ENCODE results near the gene ARHGEF35.
"Not testable (repeated sequence)": the region's sequence is repeated elsewhere in the genome, so short reads cannot be mapped to it uniquely, and the experiment has no call there.

DNA sequence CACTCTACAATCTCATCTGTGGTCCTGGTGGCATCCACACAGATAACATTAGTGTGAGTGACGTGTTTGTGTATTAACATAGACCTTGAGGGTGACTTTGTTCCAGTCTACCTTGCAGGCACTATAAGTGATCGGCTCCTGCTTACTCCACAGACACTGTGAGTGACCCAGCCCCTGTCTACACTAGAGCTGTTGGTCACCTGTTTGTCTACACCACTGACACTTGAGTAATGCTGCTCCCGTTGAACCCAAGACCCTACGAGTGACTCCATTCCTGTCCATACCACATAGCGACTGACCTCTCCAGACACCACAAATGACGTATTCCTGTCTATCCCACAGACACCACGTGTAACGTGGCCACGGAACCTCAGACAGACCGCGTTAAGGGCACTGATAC is 1.9 kb downstream of the ARHGEF35 start:
- TF ChIP-seq, protein P1, sequence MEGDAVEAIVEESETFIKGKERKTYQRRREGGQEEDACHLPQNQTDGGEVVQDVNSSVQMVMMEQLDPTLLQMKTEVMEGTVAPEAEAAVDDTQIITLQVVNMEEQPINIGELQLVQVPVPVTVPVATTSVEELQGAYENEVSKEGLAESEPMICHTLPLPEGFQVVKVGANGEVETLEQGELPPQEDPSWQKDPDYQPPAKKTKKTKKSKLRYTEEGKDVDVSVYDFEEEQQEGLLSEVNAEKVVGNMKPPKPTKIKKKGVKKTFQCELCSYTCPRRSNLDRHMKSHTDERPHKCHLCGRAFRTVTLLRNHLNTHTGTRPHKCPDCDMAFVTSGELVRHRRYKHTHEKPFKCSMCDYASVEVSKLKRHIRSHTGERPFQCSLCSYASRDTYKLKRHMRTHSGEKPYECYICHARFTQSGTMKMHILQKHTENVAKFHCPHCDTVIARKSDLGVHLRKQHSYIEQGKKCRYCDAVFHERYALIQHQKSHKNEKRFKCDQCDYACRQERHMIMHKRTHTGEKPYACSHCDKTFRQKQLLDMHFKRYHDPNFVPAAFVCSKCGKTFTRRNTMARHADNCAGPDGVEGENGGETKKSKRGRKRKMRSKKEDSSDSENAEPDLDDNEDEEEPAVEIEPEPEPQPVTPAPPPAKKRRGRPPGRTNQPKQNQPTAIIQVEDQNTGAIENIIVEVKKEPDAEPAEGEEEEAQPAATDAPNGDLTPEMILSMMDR (IDR thresholded peaks at IDR 0.05): not testable (repeated sequence)
- TF ChIP-seq TAF1 (IDR thresholded peaks at IDR 0.05; ENCODE audit: borderline replicate concordance, low read depth, low read length); YY1 (IDR thresholded peaks at IDR 0.05; ENCODE audit: low read depth); EP300 (IDR thresholded peaks at IDR 0.05; ENCODE audit: borderline replicate concordance in 1 of 2, low read depth in 1 of 2, low read length in 1 of 2); SIN3A (IDR thresholded peaks at IDR 0.05; ENCODE audit: borderline replicate concordance, low read depth, low read length): not testable (repeated sequence)
